GM18519 (cell line): ENCODE measurements around the gene IFI27L1.
"Not testable (repeated sequence)": the region's sequence is repeated elsewhere in the genome, so short reads cannot be mapped to it uniquely, and the experiment has no call there.

ENCODE experiments used
- ATAC-seq: cut with Tn5 transposase; IDR thresholded peaks from one replicate; pipeline ENCODE4 v1.9.1; 2021; ENCODE audit warnings: mild to moderate bottlenecking, moderate library complexity; ENCODE audit not compliant: unreplicated experiment, low FRiP score

The IFI27L1 gene

DNA sequence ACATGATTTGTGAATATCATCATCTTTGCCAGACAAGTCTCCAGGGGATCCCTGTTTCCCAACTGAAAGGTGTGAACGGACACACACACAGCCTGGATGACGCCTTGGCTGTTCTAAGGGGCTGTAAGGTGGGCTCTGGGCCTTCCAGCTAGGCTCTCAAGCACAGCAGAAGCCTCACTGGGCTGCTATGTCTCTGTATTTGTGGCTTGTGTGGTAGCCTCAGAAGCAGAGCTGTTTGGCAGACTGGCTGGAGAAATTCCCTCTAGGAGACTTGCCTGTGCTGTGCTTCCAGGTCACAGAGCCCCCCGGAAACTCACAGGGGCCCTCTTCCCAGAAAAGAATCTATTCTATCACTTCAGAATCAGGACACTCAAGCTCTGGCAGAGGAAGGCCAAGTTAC is 33.5 kb upstream of the IFI27L1 start:
- ATAC-seq = no peak

- no peak for ATAC-seq
Measured at GRCh38 chr14:94048691-94049624, 32.2 kb upstream of the IFI27L1 start.

- no peak for ATAC-seq
Measured at GRCh38 chr14:94049625-94050023, 31.5 kb upstream of the IFI27L1 start.

DNA sequence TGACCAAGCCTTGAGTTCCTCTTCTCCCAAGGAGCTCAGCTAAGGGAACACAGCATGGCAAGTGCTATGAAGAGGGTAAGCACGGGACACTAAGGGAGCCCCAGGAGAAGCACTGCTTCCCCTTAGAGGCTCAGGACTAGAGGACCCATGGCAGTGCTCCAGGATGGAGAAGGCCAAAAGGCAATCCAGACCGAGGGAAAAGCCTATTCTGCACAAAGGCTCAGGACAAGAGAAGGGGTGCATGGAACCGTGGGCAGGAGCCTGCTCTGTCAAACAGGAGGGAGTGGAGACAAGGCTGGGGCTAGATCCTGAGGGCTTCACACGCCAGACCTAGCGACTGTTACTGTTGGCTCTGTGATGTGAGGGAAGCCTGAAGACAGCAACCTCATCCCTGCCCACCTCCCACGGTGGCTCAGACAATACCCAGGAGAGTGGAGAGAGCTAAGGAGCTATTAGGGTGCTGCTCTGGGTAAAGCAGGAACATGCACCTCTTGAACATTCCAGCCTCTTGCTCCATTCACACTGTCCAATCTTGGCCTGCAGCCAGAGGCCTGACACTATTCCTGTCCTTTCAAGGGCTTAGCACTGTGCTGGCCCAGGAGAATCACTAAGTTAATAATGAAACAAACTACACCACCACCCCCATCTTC is 30.8 kb upstream of the IFI27L1 start:
- no peak for ATAC-seq

GRCh38 chr14:94051115-94051514 is 30.0 kb upstream of the IFI27L1 start:
- no peak for ATAC-seq

DNA sequence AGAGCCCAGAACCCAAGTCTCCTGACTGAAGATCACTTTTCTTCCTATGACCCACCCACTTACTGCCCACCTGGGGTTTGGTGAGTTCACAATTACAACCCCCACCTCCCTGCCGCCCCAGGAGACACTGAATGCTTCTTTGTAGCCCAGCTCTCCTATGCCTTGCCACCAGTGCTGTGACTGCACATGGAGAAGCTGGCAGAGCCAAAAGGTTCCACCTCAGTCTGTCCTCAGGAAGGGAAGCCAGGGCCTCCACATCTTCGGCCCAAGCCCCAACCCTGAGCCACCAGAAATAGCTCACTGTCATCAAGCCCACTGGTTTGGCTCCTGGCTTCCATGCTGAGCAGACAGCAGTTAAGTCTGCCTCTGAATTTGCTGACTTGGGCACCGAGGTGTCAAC is 29.3 kb upstream of the IFI27L1 start:
- no peak for ATAC-seq

DNA sequence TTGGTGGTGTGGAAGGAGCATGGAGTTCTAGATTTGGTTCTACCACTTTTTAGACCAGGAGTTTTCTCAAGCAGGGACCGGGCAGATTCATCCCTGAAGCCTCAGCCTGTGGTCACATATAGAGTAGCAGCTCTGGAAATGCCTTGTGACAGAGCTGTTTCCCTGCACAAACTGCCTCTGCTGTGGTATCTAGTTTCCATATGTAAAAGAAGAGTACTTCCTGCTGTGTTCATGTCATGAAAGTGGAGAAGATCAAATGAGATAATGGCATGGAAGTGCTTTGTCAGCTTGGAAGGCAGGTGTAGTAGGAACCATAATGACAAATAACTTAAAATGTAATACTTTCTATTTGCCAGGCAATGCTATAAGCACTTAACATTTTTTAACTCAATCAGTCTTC is 28.9 kb upstream of the IFI27L1 start:
- ATAC-seq = no peak

GRCh38 chr14:94052662-94053061 is 28.4 kb upstream of the IFI27L1 start:
- no peak for ATAC-seq

- no peak for ATAC-seq
Measured at GRCh38 chr14:94054401-94054800, 26.7 kb upstream of the IFI27L1 start.

- ATAC-seq = no peak
Measured at GRCh38 chr14:94054936-94055335, 26.2 kb upstream of the IFI27L1 start.

- ATAC-seq = peak; percentile 64
Measured at GRCh38 chr14:94056579-94057308, 24.4 kb upstream of the IFI27L1 start.

- ATAC-seq = no peak
Measured at GRCh38 chr14:94058128-94058673, 22.9 kb upstream of the IFI27L1 start.

- no peak for ATAC-seq
Measured at GRCh38 chr14:94058674-94059138, 22.4 kb upstream of the IFI27L1 start.

DNA sequence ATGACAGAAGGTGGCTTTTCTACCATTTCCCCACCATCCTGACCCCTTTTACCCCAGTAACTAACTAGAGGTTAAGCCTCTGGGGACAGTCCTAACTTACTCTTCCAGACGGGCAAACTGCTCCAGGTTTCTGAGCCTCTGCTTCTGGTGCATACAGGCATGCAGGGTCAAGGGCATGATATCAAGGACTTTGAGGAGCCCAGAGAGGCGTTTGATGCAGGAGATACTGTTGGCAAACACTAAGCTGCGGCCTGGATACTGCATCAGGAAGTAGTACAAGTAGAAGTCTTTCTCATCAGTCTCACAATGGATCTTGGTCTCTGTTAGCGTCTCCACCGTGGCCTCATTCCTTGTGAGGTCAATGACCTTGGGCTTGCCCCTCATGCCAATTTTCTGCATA is 21.1 kb upstream of the IFI27L1 start:
- ATAC-seq = no peak

GRCh38 chr14:94062344-94062940 is 18.7 kb upstream of the IFI27L1 start:
- no peak for ATAC-seq

DNA sequence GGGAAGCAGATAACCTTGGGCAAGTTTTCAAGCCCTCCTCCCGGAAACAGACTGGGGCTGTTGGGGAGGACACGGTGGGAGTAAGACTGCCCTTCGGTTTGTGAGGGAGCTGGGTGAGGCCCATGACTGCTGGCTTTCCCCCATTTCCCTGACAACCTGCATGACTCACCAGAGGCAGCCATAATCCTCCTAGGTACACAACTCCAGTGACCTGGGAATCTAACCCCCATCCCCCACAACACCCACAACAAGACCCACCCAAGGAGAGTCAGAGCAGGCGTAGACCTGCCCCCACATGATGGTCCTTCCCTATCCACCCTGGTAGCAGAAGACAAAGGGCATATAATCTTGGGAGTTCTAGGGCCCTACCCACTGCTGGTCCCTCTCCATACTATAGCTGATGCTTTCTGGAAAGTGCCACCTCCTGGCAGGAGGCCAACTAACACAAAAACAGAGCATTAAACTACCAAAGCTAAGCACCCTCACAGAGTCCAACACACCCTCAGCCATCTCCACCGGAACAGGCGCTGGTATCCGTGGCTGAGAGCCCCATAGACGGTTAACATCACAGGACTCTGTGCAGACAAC is 14.9 kb upstream of the IFI27L1 start:
- no peak for ATAC-seq

GRCh38 chr14:94072076-94072475 is 9.0 kb upstream of the IFI27L1 start:
- ATAC-seq = not testable (repeated sequence)

DNA sequence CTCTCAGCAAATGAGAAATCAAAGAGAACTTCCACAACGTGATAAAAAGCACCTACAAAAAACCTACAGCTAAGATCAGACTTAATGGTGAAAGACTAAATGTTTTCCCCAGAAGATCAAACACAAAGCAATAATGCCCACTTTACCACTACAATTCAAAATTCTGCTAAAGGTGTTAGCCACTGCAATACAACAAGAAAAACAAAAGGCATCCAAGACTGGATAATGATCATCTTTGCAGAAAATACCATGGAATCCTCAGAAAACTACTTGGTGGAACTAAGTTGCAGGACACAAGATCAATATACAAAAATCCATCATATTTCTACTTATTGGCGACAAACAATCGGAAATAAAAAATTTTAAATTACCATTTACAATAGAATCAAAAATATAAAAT is 6.6 kb upstream of the IFI27L1 start:
- ATAC-seq = no peak

- no peak for ATAC-seq
Measured at GRCh38 chr14:94075008-94075407, 6.1 kb upstream of the IFI27L1 start.
